GM21786 (cell line): ENCODE results near the gene ERCC5.

Experiments
- ATAC-seq: cut with Tn5 transposase; IDR thresholded peaks from one replicate; pipeline ENCODE4 v1.9.1; 2021; ENCODE audit not compliant: unreplicated experiment

The ERCC5 gene

DNA sequence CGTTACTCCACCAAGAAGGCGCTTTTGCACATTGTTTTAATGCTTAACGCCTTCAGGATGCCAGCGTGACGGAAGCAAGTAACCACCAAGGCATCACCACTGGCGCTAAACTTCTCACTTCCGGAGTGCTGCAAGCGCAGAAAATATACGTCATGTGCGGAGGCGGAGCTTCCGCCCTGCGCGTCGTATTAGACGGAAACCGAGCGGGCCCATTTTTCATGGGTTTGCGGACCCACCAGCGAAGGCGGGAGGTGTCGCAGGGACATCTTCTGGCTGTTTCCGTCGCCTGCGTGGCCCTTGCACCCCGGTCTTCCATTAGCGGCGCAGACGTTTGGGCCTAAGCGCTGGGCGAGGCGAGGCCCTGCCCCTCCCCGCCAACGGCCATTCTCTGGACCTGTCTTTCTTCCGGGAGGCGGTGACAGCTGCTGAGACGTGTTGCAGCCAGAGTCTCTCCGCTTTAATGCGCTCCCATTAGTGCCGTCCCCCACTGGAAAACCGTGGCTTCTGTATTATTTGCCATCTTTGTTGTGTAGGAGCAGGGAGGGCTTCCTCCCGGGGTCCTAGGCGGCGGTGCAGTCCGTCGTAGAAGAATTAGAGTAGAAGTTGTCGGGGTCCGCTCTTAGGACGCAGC is at the start of gene ERCC5:
Gene ERCC5 (plus strand): TSS at position 403 of the 631 bp plus-strand sequence. CDS start 235 bp downstream, outside the sequence.
- peak; percentile 83 for ATAC-seq

DNA sequence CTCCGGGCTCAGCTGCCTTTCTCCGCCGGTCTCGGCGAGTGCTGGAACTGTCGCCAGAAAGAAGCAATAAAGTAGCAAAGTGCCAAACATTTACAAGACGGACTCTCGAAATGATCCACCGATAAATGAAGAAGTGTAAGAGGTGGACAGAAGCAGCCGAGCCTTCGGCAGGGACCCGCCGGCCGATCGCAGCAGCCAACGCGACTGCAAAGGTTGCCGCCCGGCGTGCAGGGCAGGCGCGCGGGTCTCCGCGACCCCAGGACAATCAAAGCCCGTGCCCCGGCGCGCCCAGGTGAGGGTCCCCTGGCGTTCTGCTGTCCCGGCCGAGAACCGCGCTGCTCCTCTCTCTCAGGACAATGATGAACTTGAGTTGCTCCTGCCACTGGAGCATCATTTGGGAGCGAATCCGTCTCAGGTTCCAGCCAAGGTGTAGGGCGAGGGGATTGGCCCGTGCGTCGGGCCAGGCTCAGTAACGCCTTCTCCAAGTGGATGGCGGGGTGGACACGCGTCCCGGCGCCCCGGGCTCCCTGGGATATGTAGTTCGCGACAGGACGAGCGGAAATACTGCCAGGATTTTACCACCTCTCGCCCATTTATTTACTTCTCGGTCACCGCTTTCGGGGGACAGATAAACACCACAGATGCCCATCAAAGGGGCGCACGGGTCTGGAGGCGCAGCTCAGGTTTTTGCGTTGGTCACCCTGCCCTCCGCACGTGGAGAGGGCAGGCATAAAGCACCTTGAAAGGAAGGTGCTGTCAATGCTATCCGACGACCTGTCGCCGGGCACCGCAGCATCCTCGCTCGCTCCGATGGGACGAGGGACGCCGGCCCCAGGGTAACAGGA is 47.0 kb upstream of the ERCC5 start, which contains the start of the genes BIVM and POGLUT2:
Gene BIVM (plus strand): TSS at position 539 of the 845 bp plus-strand sequence. CDS start 8,149 bp downstream, outside the sequence.
Gene POGLUT2 (minus strand): TSS at position 396 of the 845 bp plus-strand sequence. CDS start 306 bp downstream, at position 90.
- ATAC-seq: peak; percentile 83

DNA sequence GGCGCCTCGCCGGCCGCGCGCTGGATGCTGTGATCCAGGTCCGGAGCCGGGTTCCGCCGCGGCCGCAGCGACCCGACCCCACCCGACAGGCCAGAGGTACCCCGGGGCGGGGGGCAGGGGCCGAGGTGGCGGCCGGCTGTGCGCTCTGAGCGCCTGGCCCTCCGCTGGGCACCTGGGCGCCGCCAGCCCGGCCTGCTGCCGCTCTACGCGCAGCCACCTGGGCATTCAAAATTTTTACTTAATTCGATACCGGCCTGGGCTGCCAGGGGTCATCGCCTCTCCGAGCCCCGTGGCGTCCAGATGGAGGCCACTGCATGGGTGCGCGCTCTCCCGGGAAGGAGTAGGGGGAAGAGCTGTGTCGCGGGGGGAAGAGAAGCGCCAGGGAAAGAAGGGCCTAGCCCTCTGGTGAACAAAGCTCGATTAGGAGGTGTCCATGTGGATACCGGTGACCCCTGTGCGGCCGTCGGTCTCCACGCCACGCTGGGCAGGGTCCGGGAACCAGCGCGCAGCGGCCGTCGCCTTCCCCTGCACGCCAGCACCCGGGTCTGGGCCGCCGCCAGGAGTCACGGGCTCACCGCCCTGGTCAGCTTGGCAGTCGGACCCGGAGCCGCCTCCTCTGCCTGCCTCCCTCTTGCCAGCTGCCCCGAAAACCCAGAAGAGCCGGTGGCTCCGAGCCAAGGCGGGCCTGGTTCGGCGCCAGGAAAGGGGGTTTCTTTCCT is 46.2 kb upstream of the ERCC5 start:
- ATAC-seq: peak; percentile 3

DNA sequence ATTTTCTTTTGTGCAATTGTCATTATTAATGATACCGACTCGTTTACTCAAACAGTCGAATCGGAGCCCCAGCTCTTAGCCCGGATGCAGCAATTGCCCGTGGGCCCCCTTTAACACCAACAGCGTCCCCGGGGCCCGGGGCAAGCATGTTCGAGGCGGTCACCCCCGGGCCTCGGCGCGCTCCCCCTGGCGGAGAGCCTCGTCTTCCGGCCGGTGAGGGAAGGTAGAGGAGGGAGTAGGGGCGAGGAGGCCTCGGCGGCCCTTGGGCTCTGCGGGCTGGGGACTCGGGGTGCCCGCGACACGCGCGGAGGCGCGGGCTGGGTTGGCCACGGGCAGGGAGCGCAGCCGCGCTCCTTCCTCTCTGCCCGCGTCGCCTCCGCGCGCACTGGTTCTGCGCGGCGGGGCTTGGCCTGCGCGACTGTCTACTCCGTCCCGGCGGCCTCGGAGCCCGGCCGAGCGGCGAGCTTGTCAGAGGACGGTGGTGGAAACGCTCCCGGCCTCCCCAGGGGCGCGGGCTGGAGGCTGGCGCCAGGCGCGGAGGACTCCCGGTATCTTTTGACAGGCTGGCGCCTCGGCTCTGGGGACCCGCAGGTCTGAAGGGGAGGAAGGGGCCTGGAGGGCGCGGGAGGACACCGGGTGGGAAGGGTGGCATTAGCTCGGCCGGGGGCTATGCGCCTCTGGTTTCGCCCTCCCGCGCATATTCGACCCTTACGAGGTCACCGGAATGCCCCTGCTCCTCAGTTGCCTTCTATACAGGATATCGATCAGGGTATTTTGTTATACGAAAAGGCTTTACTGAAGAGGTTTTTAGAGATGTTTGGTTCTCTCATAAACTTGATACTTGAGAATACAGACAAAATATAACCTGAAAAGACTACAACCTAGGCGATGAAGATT is 45.4 kb upstream of the ERCC5 start:
- peak; percentile 67 for ATAC-seq

DNA sequence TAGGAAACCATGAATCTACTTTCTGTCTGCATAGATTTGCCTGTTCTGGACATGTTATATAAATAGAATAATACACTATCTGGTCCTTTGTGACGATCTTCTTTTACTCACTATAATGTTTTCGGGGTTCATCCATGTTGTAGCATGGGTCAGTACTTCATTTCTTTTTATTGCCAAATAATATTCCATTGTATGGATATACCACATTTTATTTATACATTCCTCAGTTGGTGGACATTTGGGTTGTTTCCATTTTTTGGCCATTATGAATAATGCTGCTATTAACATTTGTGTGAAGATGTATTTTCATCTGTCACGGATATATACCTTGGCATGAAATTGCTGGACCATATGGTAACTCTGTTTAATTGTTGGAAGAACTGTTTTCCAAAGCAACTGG is 40.2 kb upstream of the ERCC5 start:
- ATAC-seq: no peak

DNA sequence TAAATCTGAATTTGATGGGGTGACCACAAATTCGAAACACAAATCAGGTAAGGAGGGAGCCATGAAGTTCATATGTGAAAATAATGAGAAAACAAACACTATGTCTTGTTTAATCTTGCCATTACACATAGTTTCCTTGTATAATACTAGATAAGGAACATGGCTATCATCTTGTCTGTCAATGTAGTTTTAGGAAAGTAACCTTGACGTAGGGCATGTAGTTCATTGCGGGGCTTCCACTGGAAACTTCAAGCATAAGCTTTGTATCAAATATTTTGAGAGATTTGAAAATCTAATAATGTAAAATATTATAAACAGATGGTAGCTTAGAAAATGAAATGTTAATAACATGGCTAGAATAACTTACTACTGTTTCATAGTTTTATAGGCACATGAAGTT is 38.1 kb upstream of the ERCC5 start:
- ATAC-seq: no peak

DNA sequence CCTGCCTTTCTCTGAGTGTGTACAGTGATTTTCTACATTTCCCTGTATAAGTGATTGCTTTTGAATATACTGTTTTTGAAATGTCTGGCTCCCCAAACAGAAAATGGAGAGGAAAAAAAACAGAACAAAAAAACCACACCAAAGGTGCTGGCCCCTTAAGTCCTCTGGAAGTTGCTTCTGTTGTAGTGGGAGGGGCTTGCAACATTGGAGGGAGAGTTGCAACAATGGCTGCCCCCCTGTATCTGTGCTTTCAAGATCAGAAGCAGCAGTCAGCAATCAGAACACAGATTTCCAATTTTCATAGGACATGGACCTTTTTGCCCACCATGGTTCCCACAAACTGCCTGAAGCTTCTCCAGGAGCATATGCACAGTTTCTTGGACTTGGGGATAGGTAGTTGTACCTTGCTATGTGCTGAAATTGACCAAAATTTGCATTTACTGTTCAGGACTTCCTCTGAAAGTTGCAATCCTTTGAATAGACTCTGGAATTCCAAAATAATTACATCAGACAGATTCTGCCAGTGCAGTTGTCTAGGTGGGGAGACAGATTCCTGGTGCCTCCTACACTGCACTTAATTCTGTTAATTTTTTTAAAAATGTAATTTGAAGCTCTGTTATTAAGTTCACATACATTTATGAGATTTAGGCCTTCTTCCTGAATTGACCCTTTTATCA is 33.1 kb upstream of the ERCC5 start:
- no peak for ATAC-seq

DNA sequence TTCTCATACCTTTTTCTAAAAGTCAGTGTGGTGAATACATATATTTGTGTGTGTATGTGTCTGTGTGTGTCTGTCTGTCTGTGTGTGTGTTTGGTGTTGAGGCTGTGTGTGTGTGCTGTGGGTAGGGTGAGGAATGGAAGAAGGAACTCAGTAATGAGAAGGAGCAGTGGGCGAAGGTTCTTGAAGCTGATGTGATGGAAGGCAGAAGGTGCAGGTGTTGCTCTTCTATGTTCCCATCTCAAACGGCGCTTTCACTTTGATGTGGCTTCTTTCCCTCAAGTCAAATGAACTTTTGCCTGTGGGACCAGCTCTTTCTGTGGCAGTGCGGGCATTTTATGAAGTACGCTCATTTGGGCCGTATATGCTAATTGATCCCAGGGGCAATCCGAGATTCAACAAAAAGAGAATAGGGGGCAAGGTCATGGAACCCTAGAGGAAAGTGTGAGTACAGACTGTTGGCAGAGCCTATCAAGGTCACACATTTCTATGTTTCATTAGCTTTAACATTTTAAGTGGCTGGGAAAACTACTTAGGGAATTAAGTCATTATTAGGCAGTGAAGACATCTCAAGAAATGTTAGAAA is 31.7 kb upstream of the ERCC5 start:
- no peak for ATAC-seq

DNA sequence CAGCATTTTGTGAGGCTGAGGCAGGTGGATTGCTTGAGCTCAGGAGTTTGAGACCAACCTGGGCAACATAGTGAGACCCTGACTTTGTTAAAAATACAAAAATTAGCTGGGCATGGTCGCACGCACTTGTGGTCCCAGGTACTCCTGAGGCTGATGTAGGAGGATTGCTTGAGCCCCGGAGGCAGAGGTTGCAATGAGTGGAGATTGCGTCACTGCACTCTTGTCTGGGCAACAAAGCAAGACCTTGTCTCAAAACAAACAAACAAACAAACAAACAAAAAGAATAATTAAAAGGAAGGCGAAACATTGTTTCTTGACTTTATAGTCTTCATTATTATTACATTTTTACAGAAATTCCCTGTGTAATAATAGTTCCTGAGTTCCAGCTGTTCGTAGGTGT is 31.0 kb upstream of the ERCC5 start:
- no peak for ATAC-seq

DNA sequence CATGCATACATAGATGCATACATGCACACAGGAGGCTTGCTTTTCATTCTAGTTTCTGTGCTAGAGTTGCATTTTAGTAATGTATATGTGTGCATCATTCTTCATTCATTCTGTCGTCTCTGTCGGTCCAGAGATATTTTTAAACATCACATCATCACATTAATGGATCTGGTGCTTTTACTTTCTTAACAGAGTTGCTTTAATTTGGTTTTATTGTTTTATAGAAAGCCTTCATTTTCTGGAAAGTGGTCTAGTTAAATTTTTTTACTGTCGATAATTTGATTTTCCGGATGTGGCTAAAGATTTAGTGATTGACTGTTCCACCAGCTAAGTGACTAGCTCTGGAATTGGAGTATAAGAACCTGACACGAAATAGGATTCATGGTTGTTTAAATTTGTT is 30.0 kb upstream of the ERCC5 start:
- ATAC-seq: no peak

DNA sequence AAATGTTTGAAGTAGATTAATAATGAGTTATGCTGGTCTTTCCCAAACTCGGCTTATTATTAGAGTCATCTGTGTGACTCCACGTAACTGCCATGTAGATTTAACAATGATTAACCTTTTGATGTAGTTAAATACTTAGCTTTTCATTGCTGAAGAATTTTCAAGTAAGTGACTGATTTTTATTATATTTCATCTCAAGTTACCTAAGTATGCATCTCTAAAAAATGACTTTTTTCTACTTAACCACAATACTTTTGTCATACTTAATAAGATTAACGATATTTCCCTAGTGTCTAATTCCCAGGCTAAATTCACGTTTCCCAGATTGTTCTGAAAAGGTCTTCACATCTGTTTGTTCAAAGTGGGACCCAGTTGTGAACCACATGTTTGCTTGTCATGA is 29.1 kb upstream of the ERCC5 start:
- no peak for ATAC-seq

DNA sequence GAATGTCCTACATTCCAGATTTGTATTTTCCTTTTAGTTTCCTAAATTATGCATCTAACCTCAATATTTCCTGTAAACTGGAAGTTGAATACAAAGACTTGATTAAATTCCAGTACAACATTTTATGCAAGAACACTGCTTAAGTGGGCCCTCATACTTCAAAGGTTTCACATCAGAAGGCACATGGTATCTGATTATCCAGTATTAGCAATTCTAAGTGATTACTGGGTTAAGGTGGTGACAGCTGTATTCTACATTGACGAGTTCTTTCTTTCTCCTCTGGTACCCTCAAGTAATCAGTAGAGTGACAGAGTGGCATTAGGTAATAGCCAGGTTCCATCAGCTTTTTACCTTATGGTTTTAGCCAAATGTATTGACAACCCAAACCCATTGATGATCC is 28.6 kb upstream of the ERCC5 start:
- no peak for ATAC-seq

DNA sequence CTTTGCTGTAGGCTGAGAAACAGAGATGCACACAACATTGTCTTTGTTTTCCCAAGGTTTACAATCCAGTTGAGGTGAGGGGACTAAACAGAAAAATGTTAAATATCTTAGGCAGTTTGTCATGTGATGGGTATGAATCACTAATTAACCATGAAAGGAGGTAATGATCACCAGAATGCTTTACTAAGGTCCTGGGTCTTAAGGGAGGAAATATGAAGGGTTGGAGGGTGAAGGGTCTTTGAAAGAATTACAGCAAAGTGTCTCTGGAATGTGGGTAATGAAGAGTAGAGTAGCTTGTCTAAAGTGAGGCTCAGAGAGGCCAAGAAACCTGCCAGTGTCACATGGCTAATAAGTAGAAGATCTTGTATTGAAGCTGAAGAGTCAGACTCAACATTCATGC is 27.9 kb upstream of the ERCC5 start:
- ATAC-seq: no peak

DNA sequence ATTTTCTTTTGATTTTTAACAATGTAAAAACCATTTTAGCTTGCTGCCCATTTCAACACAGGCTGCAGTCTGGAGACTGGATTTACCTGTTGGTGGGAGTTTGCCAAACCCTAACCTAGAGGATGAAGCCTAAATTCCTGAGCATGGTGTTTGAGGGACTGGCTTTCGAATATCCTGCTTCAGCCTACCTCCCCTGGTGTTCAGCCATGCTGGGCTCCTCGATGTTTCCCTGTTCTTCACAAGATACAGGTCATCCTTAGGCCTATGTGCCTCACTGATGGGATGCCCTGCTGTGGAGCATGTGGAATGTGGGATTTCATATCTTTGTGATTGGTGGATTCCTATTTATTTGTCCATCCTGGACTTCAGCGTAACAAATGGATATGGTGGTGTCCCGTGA is 20.4 kb upstream of the ERCC5 start:
- no peak for ATAC-seq

DNA sequence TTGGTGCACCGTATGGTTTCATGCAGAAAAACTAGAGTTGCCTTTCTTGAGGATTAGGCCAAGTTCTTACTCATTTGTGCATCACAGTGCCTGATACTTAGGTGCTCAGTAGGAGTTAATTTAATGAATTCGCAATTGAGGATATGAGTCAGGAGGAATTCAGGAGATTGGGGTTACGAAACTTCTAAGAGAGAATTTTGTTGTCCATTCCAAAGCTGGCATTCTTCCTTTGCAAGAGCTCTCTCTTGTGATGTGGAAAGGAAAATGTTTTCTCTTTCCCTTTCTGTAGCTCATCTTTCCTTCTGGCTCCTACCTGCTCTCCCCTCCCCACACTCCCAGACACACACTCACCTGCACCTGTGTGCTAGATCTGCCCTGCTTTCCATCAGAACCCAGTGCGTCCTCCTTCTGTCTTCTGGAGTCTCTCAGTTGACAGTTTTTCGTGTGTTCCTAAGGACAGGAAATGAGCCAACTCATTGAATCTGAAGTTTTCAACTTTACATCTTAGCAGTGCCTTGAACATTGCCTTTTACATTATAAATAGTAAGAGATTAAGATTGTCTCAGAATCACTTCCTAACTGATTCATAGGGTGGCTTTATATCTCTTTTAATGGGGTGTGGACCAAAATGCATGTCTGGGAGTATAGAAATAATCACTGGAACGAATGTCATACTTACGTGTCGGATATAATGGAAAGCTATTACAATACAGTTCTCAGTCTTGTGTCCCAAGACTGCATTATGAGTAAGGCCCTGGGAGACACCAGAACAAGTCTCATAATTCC is 19.7 kb upstream of the ERCC5 start:
- no peak for ATAC-seq

DNA sequence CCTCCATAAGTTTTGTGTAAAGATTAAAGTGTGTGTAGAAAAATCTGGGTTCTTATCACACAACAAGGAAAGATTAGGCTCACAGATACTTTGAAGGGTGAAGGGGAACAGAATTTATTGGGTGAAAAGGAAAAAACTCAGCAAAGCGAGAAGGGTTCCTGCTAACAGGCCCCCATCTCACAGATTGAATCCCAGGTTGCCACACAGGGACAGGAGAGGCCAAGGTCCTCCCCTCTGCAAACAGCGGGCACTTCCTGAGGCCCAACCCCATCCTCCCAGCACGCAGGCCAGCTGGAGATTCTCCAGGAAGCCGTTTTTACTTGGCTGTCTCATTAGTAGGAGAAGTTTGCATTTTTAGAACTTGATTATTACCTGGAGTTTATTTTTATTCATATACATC is 15.2 kb upstream of the ERCC5 start:
- ATAC-seq: no peak

DNA sequence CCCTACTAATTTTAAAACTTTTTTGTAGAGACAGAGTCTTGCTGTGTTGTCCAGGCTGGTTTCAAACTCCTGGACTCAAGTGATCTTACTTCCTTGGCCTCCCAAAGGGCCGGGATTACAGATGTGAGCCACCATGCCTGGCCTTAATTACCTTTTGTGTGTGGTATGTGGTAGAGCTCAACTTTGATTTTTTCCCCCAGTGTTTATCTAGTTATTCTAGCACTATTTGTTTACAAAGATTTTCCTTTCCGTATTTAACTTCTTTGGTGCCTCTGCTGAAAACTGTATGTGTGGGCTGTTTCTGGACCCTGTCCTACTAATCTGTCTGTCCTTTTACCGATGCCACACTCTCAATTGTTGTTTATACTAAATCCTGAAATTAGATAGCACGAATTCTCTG is 9.4 kb upstream of the ERCC5 start:
- ATAC-seq: no peak

DNA sequence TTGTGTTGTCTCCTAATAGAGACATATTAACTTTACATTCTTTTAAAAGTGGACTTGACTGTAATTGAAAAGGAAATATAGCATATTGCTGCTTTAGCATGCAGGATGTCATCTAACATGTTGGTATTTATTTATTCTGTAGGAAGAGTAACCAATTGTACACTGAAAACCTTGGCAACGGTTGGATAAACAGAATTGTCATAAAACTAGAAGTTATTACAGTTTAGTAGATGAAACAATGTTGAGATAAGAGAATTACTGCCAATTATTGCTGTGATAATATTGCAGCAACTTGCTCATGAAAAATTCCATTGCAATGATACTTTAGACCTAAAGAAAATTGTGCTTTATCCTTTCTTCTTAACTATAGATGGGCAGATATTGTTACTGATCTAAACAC is 7.6 kb upstream of the ERCC5 start:
- no peak for ATAC-seq

DNA sequence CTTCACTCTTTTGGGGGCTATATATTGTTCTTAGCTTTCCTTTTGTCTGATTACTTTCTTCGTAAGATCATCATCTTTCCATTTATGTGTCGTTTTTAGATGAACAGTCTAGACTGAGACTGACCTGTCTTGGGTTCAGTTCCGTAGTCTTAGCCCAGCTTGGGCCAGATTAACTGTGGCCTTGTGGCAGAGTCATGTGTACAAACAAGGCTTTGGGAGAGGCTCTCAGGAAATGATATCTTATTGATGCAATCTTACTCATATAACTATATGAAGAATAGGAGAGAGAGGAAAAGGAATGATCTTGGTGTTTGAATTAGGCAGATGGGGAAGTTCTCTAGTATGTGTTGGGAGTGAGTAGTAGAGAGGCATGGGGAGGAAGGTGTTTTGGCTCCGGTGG is 6.8 kb upstream of the ERCC5 start:
- ATAC-seq: no peak
